Esophagus muscularis mucosa (tissue), 4 donors: ENCODE measurements around the gene SHROOM2. TPM values are rescaled to one million over a fixed set of nuclear protein-coding genes. Genes with fewer than 3 reads are reported as not detected.

Experiments used
- DNase-seq: peaks from one replicate; pipeline ENCODE4 v3.0.0-alpha.2; 2017; ENCODE audit errors: extremely low spot score
- H3K27ac ChIP-seq, 4 donors: fragments of 200-600 bp; sonication (generic); replicated peaks in 1 of 4; 1 replicate in 3 of 4; 2 replicates in 1 of 4; pipeline ENCODE4 v1.5.1; 2016 to 2019; ENCODE audit warnings: mild to moderate bottlenecking in 1 of 4
- H3K27me3 ChIP-seq, 4 donors: fragments of 200-600 bp; sonication (generic); one replicate each; pipeline versions ENCODE4 v1.5.1 to v1.6.0; 2016 to 2019
- H3K36me3 ChIP-seq, 4 donors: fragments of 200-600 bp; sonication (generic); one replicate each; pipeline ENCODE4 v1.5.1; 2016 to 2019
- H3K4me1 ChIP-seq, 4 donors: fragments of 200-600 bp; sonication (generic); one replicate each; pipeline ENCODE4 v1.5.1; 2016 to 2019
- H3K4me3 ChIP-seq, 4 donors: fragments of 200-600 bp; sonication (generic); 1 replicate in 2 of 4; 2 replicates in 2 of 4; pipeline ENCODE4 v1.5.1; 2016 to 2019; ENCODE audit warnings: mild to moderate bottlenecking in 4 of 4, moderate library complexity in 1 of 4
- H3K9me3 ChIP-seq, 4 donors: fragments of 200-600 bp; sonication (generic); 1 replicate in 3 of 4; 2 replicates in 1 of 4; pipeline ENCODE4 v1.5.1; 2016 to 2019
- EP300 ChIP-seq: sonication (generic); formaldehyde crosslinking; IDR thresholded peaks from one replicate; pipeline ENCODE4 v1.6.1; 2017; ENCODE audit warnings: antibody characterized with exemption
- POLR2A ChIP-seq: fragments of 450-650 bp; IDR thresholded peaks from one replicate; pipeline ENCODE4 v1.6.1; 2017; ENCODE audit warnings: antibody characterized with exemption, moderate library complexity, mild to moderate bottlenecking, low read depth
- POLR2AphosphoS5 ChIP-seq, 2 donors: sonication (generic); formaldehyde crosslinking; IDR thresholded peaks; one replicate each; pipeline ENCODE4 v1.6.1; 2017; ENCODE audit warnings: antibody characterized with exemption in 2 of 2
- WGBS: methylation state at CpG from one replicate; pipeline ENCODE4 v1.1.5; 2018; 5-methylcytosine and 5-hydroxymethylcytosine counted together
- intact Hi-C: fragments of 100-400 bp; cut with DNase I; formaldehyde crosslinking; loops from one replicate; pipeline ENCODE4 v1.15.1; 2023
- total RNA-seq, 4 donors: library from RNA; depleted of rRNA; stranded (reverse); fragments of >200 nt; gene quantifications; one replicate each; pipeline versions ENCODE4 v1.1.0 to v1.2.1, GENCODE V29; 2016
- TF ChIP-seq, protein P1 (sequence below), 3 experiments: fragments of 200-600 bp in 2 of 3; fragments of 450-650 bp in 1 of 3; sonication (generic) in 2 of 3; IDR thresholded peaks; one replicate each; pipeline ENCODE4 v1.5.1; 2017 to 2019; ENCODE audit warnings: antibody characterized with exemption in 3 of 3, mild to moderate bottlenecking in 2 of 3, moderate library complexity in 1 of 3

SHROOM2 gene
- total RNA-seq, 4 donors from 2014 or later, result 0.42 to 2.7 (median 1.4) TPM

DNA sequence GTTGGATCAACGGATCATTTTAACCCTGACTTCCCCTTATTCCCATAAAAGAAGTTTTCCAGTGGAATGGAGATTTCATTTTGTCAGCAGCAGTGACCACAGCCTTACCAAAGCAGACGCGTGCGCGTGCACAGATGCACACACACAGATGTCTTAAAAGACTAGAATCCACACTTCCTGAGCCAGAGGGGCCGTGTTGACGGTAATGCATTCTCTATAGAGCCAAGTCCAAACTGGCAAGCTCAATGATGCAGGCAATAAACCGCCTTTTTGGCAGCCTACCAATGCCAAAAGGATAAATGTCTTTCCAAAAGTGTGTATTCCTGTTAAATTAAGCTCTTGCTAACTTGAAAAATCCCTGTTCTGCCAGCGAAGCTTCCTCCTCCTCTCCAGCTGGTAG, 162.2 kb downstream of the SHROOM2 start:
- WGBS, result 81% methylated on average over 9 of the region's 9 CpGs
- no peak for DNase-seq
- Histone ChIP-seq H3K27ac (no peak overlapping the region), H3K4me1 (no peaks in the 10 kb centered on the region), H3K4me3 (no peak overlapping the region), H3K9me3 (peaks cover 0 to 7% (median 0%) of the 10 kb centered on the region in 4 donors), H3K27me3 (peaks cover 0 to 5% (median 0%) of the 10 kb centered on the region in 4 donors), H3K36me3 (no peaks in the 10 kb centered on the region)
- intact Hi-C loops, result no loop called here
- TF ChIP-seq POLR2A, result no peak
- TF ChIP-seq, protein P1, sequence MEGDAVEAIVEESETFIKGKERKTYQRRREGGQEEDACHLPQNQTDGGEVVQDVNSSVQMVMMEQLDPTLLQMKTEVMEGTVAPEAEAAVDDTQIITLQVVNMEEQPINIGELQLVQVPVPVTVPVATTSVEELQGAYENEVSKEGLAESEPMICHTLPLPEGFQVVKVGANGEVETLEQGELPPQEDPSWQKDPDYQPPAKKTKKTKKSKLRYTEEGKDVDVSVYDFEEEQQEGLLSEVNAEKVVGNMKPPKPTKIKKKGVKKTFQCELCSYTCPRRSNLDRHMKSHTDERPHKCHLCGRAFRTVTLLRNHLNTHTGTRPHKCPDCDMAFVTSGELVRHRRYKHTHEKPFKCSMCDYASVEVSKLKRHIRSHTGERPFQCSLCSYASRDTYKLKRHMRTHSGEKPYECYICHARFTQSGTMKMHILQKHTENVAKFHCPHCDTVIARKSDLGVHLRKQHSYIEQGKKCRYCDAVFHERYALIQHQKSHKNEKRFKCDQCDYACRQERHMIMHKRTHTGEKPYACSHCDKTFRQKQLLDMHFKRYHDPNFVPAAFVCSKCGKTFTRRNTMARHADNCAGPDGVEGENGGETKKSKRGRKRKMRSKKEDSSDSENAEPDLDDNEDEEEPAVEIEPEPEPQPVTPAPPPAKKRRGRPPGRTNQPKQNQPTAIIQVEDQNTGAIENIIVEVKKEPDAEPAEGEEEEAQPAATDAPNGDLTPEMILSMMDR (IDR thresholded peaks at IDR 0.05), result no peak
- no peak for TF ChIP-seq EP300
- no peak for TF ChIP-seq POLR2AphosphoS5 (IDR thresholded peaks at IDR 0.05)

DNA sequence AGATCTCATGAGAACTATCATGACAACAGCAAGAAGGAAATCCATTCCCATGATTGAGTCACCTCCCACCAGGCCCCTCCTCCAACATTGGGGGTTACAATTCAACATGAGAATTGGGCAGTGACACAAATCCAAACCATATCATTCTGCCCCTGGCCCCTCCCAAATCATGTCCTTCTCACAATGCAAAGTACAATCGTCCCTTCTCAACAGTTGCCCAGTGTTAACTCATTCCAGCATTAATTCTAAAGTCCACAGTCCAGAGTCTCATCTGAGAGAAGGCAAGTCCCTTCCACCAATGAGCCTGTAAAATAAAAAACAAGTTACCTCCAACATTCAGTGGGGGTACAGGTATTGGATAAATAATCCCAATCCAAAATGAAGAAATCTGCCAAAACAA, 166.1 kb downstream of the SHROOM2 start:
- Histone ChIP-seq H3K9me3 (peaks cover 0 to 14% (median 0%) of the 10 kb centered on the region in 4 donors), H3K36me3 (no peaks in the 10 kb centered on the region), H3K4me3 (no peak overlapping the region), H3K27ac (no peak overlapping the region), H3K27me3 (no peaks in the 10 kb centered on the region), H3K4me1 (no peaks in the 10 kb centered on the region)
- WGBS, result 92% methylated on average over 1 of the region's 1 CpG
- intact Hi-C loops, result no loop called here
- TF ChIP-seq POLR2AphosphoS5 (IDR thresholded peaks at IDR 0.05) (no peak), EP300 (no peak), POLR2A (no peak)
- TF ChIP-seq, protein P1 (IDR thresholded peaks at IDR 0.05), result no peak
- DNase-seq, result no peak

DNA sequence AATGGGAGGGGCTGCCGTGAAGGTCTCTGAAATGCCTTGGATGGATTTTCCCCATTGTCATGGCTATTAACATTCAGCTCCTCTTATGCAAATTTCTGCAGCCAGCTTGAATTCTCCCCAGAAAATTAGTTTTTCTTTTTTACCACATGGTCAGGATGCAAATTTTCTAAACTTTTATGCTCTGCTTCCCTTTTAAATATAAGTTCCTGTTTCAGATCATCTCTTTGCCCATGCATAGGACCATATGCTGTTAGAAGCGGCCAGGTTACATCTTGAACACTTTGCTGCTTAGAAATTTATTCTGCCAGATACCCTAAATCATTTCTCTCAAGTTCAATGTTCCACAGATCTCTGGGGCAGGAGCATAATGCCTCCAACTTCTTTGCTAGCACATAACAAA, 167.2 kb downstream of the SHROOM2 start:
- WGBS, result 84% methylated on average over 2 of the region's 2 CpGs
- intact Hi-C loops, result no loop called here
- Histone ChIP-seq H3K9me3 (peaks cover 0 to 14% (median 0%) of the 10 kb centered on the region in 4 donors), H3K4me3 (no peak overlapping the region), H3K4me1 (no peaks in the 10 kb centered on the region), H3K36me3 (no peaks in the 10 kb centered on the region), H3K27ac (no peak overlapping the region), H3K27me3 (no peaks in the 10 kb centered on the region)
- TF ChIP-seq EP300 (no peak), POLR2A (no peak), POLR2AphosphoS5 (IDR thresholded peaks at IDR 0.05) (no peak)
- TF ChIP-seq, protein P1 (IDR thresholded peaks at IDR 0.05), result no peak
- DNase-seq, result no peak

DNA sequence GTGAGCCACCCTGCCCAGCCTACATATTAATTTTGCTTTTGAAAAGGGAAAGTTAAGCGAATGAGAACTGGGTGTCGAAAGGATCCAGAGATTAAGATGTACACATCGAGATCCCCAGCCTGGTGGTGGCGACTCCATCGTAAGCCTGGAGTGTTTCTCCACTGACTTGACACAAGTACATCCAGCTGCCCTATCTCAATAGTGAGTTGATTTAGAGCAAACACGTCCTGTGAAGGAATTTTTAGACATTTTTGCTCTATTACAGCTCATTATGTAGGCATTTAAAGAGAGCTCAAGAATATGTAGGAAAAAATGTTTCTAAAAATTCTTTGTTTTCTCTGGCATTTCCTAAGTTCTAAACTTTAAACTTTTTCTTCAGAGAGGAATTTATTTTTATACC, 169.3 kb downstream of the SHROOM2 start:
- no peaks in the 10 kb centered on the region for H3K4me1 ChIP-seq
- no peaks in the 10 kb centered on the region for H3K36me3 ChIP-seq
- 69% methylated on average over 6 of the region's 6 CpGs for WGBS
- intact Hi-C loops, result no loop called here
- no peak for DNase-seq
- TF ChIP-seq POLR2AphosphoS5 (IDR thresholded peaks at IDR 0.05) (no peak), POLR2A (no peak), EP300 (no peak)
- TF ChIP-seq, protein P1 (IDR thresholded peaks at IDR 0.05), result no peak
- H3K27me3 ChIP-seq, result no peaks in the 10 kb centered on the region
- peaks cover 0 to 14% (median 0%) of the 10 kb centered on the region in 4 donors for H3K9me3 ChIP-seq
- H3K4me3 ChIP-seq, result no peak overlapping the region
- H3K27ac ChIP-seq, result no peak overlapping the region

DNA sequence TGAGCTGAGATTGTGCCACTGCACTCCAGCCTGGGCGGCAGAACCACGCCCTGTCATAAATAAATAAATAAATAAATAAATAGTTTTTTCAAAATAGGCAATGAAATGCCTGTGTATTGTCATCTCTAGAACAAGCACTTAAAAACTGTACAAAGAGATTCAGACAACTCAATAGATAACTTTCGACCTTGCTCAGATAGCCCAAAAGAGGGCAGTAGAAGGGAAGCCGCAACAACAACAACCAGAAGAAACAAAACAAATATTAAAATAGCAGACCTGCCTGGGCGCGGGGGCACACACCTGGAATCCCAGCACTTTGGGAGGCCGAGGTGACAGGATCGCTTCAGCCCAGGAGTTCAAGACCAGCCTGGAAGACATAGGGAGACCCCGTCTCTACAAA, 171.5 kb downstream of the SHROOM2 start:
- Histone ChIP-seq H3K9me3 (peaks cover 0 to 14% (median 0%) of the 10 kb centered on the region in 4 donors), H3K27me3 (no peaks in the 10 kb centered on the region), H3K4me3 (no peak overlapping the region), H3K27ac (no peak overlapping the region), H3K4me1 (no peaks in the 10 kb centered on the region), H3K36me3 (no peaks in the 10 kb centered on the region)
- no peak for TF ChIP-seq EP300
- no peak for TF ChIP-seq POLR2AphosphoS5 (IDR thresholded peaks at IDR 0.05)
- no peak for TF ChIP-seq POLR2A
- TF ChIP-seq, protein P1 (IDR thresholded peaks at IDR 0.05), result no peak
- intact Hi-C loops, result no loop called here
- DNase-seq, result no peak
- 84% methylated on average over 9 of the region's 9 CpGs for WGBS
